Measurements from ENCODE around the gene SMIM10L2A.

SMIM10L2A gene

DNA sequence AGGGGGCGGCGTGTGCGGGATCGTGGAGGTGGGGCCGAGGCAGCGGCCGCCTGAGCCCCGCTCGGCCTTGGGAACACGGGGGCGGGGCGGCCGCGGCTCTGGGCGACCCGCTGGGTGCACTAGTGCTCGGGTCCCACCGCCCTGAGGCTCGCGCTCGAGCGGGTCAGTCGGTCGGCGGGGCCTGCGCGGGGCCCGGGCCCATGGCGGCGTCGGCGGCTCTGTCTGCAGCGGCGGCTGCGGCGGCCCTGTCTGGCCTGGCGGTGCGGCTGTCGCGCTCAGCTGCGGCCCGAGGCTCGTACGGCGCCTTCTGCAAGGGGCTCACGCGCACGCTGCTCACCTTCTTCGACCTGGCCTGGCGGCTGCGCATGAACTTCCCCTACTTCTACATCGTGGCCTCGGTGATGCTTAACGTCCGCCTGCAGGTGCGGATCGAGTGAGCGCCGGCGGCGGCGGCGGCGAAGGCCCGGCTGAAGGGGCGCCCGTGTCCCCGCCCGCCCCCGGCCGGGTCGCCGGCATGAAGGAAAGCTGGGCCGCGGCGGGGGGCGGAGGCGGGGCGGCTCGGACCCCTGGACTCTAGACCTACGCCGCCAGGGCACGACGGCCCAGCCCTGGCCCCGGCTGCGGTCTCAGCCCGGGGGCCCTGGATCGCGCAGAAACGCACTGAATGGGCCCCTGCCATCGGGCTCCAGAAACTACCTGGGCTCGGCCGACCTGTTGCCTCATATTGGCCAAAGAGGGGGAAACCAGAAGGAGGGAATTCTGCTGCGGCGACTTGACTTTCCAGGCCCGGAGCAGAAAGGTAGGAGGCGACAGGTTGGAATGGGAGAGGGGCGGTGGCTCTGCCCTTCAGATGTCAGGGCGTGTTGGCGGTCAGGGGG, at the start of gene SMIM10L2A:
SMIM10L2A (plus strand) TSS at position 13 of the 878 bp plus-strand sequence; CDS start at position 201, 188 bp downstream.
- DNase-seq (ENCODE audit: low read depth in 1 of 2, low spot score in 1 of 2), result no peak
- in situ Hi-C loops (cut with HindIII; ENCODE audit: low pct_unique_long_range_greater_than_20kb, low sequenced_read_pairs), result no loop called here
- no peak for TF ChIP-seq JUND (IDR thresholded peaks at IDR 0.05; ENCODE audit: low read depth)

DNA sequence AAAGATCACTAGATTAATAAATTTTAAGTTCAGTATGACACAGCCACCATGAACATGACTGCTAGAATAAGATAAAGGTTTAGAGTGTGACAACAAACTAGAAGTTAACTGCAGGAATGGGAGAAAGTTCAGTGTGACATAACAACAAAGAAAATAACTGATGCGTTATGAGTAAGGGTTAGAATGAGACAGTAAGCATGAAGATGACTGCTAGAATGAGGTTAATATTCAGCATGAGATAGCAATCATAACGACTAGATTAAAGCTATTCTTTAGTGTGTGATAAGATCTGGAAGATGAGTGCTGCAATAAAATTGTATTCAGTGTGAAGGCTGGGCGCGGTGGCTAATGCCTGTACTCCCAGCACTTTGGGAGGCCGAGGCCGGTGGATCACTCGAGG, 48.4 kb upstream of the SMIM10L2A start:
- no peak for DNase-seq (ENCODE audit: low read depth in 1 of 2, low spot score in 1 of 2)
- in situ Hi-C loops (cut with HindIII; ENCODE audit: low pct_unique_long_range_greater_than_20kb, low sequenced_read_pairs), result no loop called here
- no peak for TF ChIP-seq JUND (IDR thresholded peaks at IDR 0.05; ENCODE audit: low read depth)

DNA sequence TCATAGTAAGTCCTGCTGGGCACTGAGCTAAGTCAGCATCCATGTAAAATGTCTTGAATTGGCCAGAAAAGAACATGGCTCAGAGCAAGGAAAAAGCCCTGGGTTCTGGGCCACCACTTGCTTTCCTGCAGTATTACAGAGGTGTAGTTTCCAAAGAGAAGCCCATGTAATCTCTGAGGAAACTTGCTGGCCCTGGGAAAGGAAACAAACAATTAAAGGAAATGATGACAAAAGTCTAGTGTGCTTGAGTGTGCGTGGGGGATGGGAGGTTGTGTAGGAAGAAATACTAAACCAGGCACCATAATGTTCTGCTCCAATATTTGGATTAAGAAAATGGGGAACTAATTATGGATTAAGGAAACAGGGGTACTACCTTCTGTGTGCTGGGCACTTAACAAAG, 39.5 kb upstream of the SMIM10L2A start:
- DNase-seq (ENCODE audit: low read depth in 1 of 2, low spot score in 1 of 2), result no peak
- in situ Hi-C loops (cut with HindIII; ENCODE audit: low pct_unique_long_range_greater_than_20kb, low sequenced_read_pairs), result no loop called here
- no peak for TF ChIP-seq JUND (IDR thresholded peaks at IDR 0.05; ENCODE audit: low read depth)

DNA sequence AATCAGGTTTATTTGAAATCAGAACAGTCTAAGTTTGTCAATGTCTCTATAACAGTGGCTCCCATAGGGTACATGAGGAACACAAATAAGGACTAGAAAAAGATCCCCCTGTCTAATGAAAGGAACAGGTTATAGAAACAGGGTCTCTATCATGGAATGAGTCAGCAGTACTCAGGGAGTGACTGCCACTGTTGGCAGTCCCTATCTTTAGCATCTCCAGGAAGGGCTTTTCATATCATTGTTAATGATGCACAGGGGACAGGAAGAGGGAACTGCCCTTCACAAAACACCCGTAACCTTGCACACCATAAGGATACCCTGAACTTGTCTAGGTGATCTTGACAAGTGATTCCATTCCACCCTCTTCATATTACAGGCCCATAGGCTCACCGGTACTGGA, 38.5 kb upstream of the SMIM10L2A start:
- TF ChIP-seq JUND (IDR thresholded peaks at IDR 0.05; ENCODE audit: low read depth), result no peak
- DNase-seq (ENCODE audit: low read depth in 1 of 2, low spot score in 1 of 2), result no peak
- in situ Hi-C loops (cut with HindIII; ENCODE audit: low pct_unique_long_range_greater_than_20kb, low sequenced_read_pairs), result no loop called here

DNA sequence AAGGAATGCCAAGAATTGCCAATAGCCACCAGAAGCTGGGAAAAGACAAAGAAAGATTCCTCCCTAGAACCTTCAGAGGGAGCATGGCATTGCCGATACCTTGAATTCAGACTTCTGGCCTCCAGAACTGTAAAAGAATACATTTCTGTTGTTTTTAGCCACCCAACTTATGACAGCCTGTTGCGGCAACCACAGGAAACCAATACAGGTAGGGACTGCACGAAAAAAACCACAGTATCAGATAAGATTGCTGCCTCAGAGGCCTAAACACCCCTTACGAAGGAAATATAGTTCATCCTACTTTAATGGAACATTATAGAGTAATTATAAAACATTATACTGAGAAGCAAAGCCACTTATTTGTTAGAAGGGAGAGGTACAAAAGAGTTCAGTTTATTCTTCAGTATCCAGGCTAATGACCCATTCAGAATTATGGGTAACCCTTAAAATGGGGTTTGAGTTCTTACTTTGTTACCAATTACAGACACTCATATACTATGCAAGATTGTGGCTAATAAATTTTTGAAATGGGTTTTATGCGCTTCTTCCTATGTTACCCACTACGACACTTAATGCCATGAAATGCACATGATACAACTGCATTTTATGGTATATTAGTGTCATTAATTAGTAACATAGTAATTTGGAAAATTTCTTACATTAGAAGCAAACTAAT, 37.4 kb upstream of the SMIM10L2A start:
- no peak for DNase-seq (ENCODE audit: low read depth in 1 of 2, low spot score in 1 of 2)
- no peak for TF ChIP-seq JUND (IDR thresholded peaks at IDR 0.05; ENCODE audit: low read depth)
- in situ Hi-C loops (cut with HindIII; ENCODE audit: low pct_unique_long_range_greater_than_20kb, low sequenced_read_pairs), result no loop called here

DNA sequence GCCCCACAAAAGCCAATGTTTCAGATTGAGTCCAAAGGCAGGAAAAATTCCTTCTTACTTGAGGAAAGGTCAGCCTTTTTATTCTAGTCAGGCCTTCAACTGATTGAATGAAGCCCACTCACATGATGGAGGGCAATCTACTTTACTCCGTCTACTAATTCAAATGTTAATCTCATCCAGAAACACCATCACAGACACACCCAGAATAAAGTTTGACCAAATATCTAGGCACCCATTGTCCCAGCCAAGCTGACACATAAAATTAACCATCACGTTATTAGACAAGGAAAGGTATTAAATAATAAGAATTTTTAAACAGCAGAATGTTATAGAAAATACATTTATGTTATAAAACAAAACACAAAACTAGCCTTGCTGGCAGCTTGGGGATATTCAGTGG, 32.9 kb upstream of the SMIM10L2A start:
- no peak for DNase-seq (ENCODE audit: low read depth in 1 of 2, low spot score in 1 of 2)
- in situ Hi-C loops (cut with HindIII; ENCODE audit: low pct_unique_long_range_greater_than_20kb, low sequenced_read_pairs), result no loop called here
- no peak for TF ChIP-seq JUND (IDR thresholded peaks at IDR 0.05; ENCODE audit: low read depth)

DNA sequence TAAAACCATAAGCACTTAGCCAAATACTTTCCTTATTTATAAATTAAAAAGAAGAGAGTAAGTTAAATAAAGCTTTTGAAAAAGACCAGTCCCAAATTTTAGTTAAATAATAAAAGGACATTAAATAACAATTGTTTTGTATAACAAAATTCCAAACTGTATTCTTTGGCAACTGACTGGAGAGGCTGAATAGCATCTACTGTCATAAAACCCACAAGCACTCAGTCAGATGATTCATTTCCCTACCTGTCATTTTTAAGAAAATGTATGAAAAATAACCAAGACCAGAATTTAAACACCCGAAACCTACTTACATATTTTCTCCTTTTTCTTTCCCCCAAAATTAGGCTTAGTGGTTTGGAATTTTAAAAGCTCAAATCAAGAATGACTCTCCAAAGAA, 32.5 kb upstream of the SMIM10L2A start:
- in situ Hi-C loops (cut with HindIII; ENCODE audit: low pct_unique_long_range_greater_than_20kb, low sequenced_read_pairs), result no loop called here
- no peak for DNase-seq (ENCODE audit: low read depth in 1 of 2, low spot score in 1 of 2)
- no peak for TF ChIP-seq JUND (IDR thresholded peaks at IDR 0.05; ENCODE audit: low read depth)

DNA sequence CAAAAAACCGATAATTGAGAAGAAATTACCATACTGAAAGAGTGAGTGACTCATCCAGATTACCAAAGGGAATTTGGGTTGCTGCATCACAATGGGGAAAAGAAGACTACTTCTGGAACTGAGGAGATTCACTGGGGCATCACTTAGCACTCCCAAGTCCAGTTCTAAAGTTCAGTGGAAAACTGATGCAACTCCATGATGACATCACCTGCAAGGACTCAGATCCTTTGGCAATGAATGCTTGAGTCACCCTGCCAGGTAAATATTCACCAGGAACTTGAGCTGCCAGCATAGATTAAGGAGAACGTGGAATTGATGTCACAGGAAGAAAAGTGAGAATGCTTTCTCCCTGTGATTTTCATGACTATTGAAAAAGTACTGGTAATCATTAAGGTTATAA, 32.0 kb upstream of the SMIM10L2A start:
- peak; percentile 1 to 51 for DNase-seq (ENCODE audit: low read depth in 1 of 2, low spot score in 1 of 2)
- TF ChIP-seq JUND (IDR thresholded peaks at IDR 0.05; ENCODE audit: low read depth), result no peak
- in situ Hi-C loops (cut with HindIII; ENCODE audit: low pct_unique_long_range_greater_than_20kb, low sequenced_read_pairs), result no loop called here

DNA sequence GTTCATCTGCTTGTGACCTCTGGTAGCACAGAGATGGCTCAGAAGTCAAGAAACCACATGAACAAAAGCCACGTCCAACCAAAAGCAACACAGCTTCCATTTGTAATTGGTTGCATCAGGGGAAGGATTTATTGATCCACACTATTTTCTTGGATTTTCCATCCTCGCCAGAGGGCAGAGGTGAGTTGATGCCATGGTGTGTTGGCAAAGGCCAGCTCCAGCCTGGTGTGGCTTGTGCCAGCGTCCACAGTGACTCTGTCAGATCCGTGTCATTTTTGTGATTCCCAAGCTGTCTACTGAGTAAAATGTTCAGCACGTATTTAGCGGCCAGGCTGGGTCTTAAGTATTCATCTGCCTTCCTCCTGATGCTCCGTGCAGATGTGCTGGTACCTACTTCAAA, 30.0 kb upstream of the SMIM10L2A start:
- in situ Hi-C loops (cut with HindIII; ENCODE audit: low pct_unique_long_range_greater_than_20kb, low sequenced_read_pairs), result no loop called here
- TF ChIP-seq JUND (IDR thresholded peaks at IDR 0.05; ENCODE audit: low read depth), result no peak
- no peak for DNase-seq (ENCODE audit: low read depth in 1 of 2, low spot score in 1 of 2)

DNA sequence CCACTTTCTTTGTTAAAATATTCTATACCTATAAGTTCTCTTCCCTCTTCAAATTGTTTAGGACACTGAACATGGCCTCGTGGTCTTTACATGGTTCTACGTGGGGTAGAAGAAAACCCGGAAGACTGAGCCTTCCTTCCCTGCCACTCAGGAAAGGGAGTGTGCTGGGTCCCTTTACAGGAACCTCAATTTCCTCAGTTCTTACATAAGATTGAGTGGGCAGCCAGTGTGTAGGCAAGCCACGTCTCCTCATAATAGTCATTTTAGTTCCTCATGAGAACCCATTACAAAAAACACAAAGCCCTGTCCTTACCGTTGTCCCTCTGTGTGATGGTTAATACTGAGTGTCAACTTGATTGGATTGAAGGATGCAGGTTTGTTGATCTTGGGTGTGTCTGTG, 28.7 kb upstream of the SMIM10L2A start:
- TF ChIP-seq JUND (IDR thresholded peaks at IDR 0.05; ENCODE audit: low read depth), result no peak
- in situ Hi-C loops (cut with HindIII; ENCODE audit: low pct_unique_long_range_greater_than_20kb, low sequenced_read_pairs), result no loop called here
- no peak for DNase-seq (ENCODE audit: low read depth in 1 of 2, low spot score in 1 of 2)

DNA sequence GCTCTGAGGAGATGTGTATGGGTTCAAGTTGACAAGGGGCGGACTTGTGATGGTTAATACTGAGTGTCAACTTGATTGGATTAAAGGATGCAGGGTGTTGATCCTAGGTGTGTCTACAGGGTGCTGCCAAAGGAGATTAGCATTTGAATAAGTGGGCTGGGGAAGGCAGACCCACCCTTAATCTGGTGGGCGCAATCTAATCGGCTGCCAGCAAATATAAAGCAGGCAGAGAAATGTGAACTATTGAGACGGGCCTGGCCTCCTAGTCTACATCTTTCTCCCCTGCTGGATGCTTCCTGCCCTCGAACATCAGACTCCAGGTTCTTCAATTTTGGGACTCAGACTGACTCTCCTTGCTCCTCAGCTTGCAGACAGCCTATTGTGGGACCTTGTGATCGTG, 26.7 kb upstream of the SMIM10L2A start:
- in situ Hi-C loops (cut with HindIII; ENCODE audit: low pct_unique_long_range_greater_than_20kb, low sequenced_read_pairs), result no loop called here
- TF ChIP-seq JUND (IDR thresholded peaks at IDR 0.05; ENCODE audit: low read depth), result no peak
- no peak for DNase-seq (ENCODE audit: low read depth in 1 of 2, low spot score in 1 of 2)

DNA sequence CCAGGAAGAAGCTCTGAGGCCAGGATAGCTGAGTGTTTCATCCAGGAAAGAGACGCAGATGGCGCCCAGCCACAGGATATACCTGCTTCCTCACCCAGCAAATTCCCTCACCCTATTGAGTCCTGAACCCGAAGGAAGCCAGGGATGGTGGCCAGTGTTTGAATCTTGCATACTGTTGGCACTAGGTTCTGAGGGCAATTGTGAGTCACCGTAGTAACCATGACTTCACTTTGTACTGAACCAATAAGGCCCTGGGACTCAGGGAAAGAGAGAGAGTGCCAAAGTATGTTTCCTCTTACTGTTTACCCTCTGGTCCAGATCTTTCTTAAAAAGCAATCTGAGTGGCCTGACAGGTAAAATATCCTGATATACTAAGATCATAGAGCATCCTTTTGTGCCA, 25.6 kb upstream of the SMIM10L2A start:
- no peak for TF ChIP-seq JUND (IDR thresholded peaks at IDR 0.05; ENCODE audit: low read depth)
- peak in 1 of 2 experiments; percentile 20 for DNase-seq (ENCODE audit: low read depth in 1 of 2, low spot score in 1 of 2)
- in situ Hi-C loops (cut with HindIII; ENCODE audit: low pct_unique_long_range_greater_than_20kb, low sequenced_read_pairs), result no loop called here

DNA sequence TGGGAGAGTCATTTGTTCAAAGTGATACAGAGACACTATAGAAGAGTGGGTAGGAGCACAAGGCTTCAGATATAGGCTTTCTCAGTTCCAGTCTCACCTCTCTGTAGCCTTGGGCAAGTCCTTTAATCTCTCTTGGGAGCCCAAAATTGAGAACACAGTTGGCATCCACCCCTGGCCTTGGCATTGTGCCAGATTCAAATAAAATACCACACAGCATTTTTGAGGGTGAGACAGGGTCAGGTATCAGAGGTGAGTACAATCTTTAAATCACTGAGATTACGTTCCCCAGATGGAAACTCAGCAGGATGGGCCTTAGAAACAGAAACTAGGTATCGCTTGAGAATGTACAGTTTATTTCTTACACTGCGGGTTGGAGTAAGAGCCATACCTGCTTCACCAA, 25.2 kb upstream of the SMIM10L2A start:
- in situ Hi-C loops (cut with HindIII; ENCODE audit: low pct_unique_long_range_greater_than_20kb, low sequenced_read_pairs), result no loop called here
- TF ChIP-seq JUND (IDR thresholded peaks at IDR 0.05; ENCODE audit: low read depth), result no peak
- DNase-seq (ENCODE audit: low read depth in 1 of 2, low spot score in 1 of 2), result no peak

Measured in T47D (cell line).